GM18498 (cell line): ENCODE data around the gene PPP3R1.
"Not testable (repeated sequence)": the region's sequence is repeated elsewhere in the genome, so short reads cannot be mapped to it uniquely, and the experiment has no call there.

Experiments
- ATAC-seq: cut with Tn5 transposase; IDR thresholded peaks from one replicate; pipeline ENCODE4 v1.9.1; 2021; ENCODE audit warnings: mild to moderate bottlenecking, moderate library complexity; ENCODE audit not compliant: unreplicated experiment

Gene PPP3R1

GRCh38 chr2:68190991-68191731 is 61.2 kb downstream of the PPP3R1 start:
- ATAC-seq: no peak

- ATAC-seq: no peak
These were observed 62.1 kb downstream of the PPP3R1 start for GRCh38 chr2:68189991-68190784.

- peak; percentile 54 for ATAC-seq
These were observed 63.5 kb downstream of the PPP3R1 start for GRCh38 chr2:68188831-68189230.

GRCh38 chr2:68187329-68187728 is 65.0 kb downstream of the PPP3R1 start:
- no peak for ATAC-seq

- no peak for ATAC-seq
These were observed 66.7 kb downstream of the PPP3R1 start for GRCh38 chr2:68185541-68186164.

GRCh38 chr2:68182902-68183301 is 69.4 kb downstream of the PPP3R1 start:
- no peak for ATAC-seq

- no peak for ATAC-seq
These were observed 73.2 kb downstream of the PPP3R1 start for GRCh38 chr2:68178954-68179627.

- ATAC-seq: no peak
These were observed 73.9 kb downstream of the PPP3R1 start for GRCh38 chr2:68178432-68178831.

GRCh38 chr2:68177541-68177940 is 74.8 kb downstream of the PPP3R1 start:
- no peak for ATAC-seq

- ATAC-seq: no peak
These were observed 75.7 kb downstream of the PPP3R1 start for GRCh38 chr2:68176657-68177056.

GRCh38 chr2:68175210-68175609 is 77.1 kb downstream of the PPP3R1 start:
- ATAC-seq: not testable (repeated sequence)

GRCh38 chr2:68172990-68173700 is 79.2 kb downstream of the PPP3R1 start:
- ATAC-seq: no peak

GRCh38 chr2:68172521-68172920 is 79.8 kb downstream of the PPP3R1 start:
- no peak for ATAC-seq

- ATAC-seq: no peak
These were observed 80.6 kb downstream of the PPP3R1 start for GRCh38 chr2:68171684-68172083.

GRCh38 chr2:68171146-68171545 is 81.2 kb downstream of the PPP3R1 start:
- no peak for ATAC-seq

- no peak for ATAC-seq
These were observed 83.0 kb downstream of the PPP3R1 start for GRCh38 chr2:68169308-68169707.

GRCh38 chr2:68167186-68167585 is 85.1 kb downstream of the PPP3R1 start:
- ATAC-seq: no peak

GRCh38 chr2:68163641-68164040 is 88.7 kb downstream of the PPP3R1 start:
- ATAC-seq: no peak

- ATAC-seq: no peak
These were observed 94.2 kb downstream of the PPP3R1 start for GRCh38 chr2:68158134-68158447.

- ATAC-seq: peak; percentile 90
These were observed 94.8 kb downstream of the PPP3R1 start, which contains the start of gene PNO1 for GRCh38 chr2:68157402-68158133. TSS of gene PNO1 (plus strand) at chr2:68157888. CDS start at chr2:68157935, 47 bp downstream.
